GM19455 (cell line): ENCODE results near the gene CYP2A7.
"Not testable (repeated sequence)": the region's sequence is repeated elsewhere in the genome, so short reads cannot be mapped to it uniquely, and the experiment has no call there.

Source experiments
- ATAC-seq: cut with Tn5 transposase; IDR thresholded peaks from one replicate; pipeline ENCODE4 v1.9.1; 2021; ENCODE audit not compliant: unreplicated experiment

Gene CYP2A7

GRCh38 chr19:40899964-40900363, 17.9 kb upstream of the CYP2A7 start:
- ATAC-seq = not testable (repeated sequence)

DNA sequence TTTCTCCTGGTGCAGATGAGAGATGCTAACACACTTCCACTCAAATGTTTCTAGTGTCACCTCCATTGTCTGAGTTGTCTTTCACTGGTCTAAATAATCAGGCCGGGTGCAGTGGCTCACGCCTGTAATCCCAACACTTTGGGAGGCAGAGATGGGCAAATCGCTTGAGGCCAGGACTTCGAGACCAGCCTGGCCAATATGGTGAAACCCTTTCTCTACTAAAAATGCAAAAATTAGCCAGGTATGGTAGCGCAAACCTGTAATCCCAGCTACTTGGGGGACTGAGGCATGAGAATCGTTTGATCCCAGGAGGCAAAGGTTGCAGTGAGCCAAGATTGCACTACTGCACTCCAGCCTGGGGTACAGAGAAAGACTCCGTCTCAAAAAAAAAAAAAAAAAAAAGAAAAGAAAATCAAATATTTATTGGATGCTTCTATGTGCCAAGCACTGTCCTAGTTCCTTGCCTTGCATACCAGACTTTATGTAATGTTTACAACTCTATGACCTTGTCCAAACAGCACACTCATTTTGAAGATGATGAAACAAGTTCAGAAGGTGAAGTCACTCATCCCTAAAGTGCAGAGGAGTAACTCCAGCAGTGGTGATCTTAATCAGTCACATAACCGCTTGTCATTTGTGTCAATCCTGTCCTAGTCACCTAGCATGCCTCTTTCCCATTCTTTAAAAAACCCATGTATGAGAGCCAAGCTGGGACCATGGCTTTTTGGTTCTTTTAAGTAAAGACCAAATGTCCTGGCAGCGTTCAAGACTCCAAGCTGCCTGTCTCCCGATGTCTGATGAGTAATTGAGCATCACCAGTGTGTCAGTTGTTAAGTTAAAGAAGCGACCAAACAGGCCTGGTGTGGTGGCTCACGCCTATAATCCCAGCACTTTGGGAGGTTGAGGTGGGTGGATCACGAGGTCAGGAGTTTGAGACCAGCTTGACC, 15.1 kb upstream of the CYP2A7 start:
- ATAC-seq = not testable (repeated sequence)

- no peak for ATAC-seq
Measured at GRCh38 chr19:40896418-40896796, 14.4 kb upstream of the CYP2A7 start.

GRCh38 chr19:40893112-40893511, 11.1 kb upstream of the CYP2A7 start:
- ATAC-seq = no peak

DNA sequence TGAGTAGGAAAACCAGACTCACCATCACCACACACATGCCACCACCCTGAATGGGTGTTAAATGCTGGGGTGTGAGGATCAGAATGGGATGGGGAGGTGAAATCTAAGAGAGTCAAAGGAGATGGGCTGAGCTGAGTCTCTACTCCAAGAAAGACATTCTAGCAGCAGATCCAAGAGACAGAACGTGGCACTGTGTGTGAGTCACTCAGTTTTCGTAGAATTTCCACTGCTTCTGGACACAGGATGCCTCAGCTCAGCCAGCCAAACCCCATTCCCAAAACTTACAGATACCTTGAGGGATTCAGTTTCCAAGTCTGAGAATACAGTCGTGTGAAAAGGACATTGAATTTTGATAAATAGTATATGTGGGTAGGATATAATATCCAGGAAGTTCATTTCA, 7.3 kb upstream of the CYP2A7 start:
- no peak for ATAC-seq

DNA sequence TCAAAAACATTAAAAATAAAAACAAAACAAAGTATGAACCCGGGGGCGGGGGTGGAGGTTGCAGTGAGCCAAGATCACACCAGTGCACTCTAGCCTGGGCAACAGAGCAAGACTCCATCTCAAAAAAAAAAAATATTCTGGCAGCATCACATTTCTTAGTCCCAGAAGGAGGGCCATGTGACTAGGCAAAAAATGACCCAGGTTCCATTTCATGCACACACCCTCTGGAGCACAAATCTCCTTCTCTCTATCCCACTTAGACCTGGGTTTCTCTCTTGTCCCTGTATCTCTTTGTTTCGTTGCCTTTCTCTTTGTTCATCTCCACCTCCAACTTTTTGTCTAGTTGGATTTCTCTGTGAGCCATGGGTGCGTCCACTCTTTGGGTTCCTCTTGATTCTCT, 6.2 kb upstream of the CYP2A7 start:
- no peak for ATAC-seq

DNA sequence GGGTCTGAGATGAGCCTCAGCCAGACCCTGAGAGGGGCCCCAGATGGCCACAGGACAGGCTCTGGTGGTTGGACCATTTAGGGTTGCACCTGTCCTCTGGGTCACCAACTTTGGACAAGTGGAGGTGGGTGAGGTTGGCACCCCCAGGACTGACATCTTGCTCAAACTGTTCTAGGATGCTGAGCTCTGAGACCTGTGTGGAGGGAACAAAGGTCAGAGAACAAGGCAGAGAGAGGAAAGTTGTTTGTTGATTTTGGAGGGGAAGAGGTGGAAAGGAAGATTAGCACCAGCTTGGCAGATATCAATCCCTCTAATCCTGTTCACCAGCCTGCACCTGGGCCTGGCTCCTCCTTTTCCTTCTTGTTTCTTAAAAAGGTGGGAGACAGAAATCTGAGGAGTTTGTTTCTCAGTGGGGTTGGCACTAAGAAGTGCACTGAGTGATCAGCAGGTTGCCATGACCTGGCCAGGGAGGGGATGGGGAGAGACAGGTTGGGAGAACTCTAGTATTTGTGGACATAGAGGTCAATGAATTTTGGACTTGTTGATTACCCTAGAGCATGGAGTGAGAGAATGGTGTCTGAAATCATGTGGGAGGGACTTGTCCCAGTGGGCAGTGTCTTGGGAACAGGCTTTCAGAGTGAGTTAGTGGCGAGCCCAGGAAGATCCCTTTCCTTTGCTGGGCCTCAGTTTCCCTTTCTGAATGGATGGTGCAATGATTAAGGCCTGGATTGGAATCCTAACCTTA, 2.3 kb upstream of the CYP2A7 start:
- not testable (repeated sequence) for ATAC-seq

DNA sequence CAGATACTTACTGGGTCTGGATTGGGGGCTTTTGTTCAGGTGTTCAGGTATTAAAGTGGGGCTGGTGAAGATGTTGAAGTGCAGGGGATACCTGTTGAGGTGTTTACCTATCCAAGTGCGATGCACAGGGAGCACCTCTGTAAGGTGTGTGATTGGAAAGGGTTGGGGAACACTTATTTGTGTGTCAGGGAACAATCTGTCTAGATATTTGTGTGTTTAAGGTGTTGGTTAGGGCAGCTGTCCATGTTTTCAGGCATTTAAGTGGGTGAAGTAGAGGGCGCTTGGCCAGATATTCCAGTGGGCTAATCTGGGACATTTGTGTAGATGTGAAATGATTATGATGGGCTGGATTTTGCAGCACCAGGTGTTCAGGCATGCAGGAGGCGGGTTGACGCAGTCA, 2.7 kb downstream of the CYP2A7 start:
- not testable (repeated sequence) for ATAC-seq

DNA sequence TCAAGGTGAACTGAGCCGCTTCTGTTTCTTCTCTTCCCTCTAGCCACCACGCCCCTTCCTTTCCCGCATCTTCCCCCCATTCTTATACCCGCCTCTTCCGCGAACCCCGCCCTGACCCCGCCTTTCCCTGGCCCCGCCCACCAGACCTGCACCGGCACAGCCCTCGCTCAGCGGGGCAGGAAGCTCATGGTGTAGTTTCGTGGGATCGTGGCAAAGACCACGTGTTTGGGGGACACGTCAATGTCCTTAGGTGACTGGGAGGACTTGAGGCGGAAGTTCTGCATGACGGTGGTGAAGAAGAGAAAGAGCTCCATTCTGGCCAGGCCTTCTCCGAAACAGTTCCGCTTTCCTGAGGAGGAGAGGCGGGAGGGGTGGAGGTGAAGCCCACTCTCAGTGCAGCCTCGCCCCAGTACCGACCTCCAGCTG, 6.5 kb downstream of the CYP2A7 start:
- ATAC-seq = not testable (repeated sequence)

DNA sequence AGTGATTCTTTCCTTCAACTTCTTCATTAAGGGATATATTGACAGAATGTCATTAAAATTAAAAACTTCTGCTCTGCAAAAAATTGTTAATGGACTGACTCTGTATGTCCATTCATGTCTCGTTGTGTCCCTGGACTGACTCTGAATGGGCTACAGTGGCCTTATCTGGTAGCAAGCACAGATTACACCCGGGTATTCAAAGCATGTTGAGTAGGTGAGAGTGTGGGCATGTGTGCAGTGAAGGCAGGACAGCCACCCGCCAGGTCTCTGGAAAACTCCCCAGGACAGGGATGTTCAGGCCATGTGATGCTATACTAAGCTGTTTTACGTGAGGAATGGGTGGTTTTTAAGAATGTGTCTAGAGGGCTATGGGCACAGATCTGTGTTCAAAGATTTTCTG, 7.2 kb downstream of the CYP2A7 start:
- ATAC-seq = not testable (repeated sequence)

- ATAC-seq = not testable (repeated sequence)
Measured at GRCh38 chr19:40873873-40874272, 8.2 kb downstream of the CYP2A7 start.

- no peak for ATAC-seq
Measured at GRCh38 chr19:40872209-40872608, 9.8 kb downstream of the CYP2A7 start.

GRCh38 chr19:40867701-40868100, 14.3 kb downstream of the CYP2A7 start:
- ATAC-seq = no peak

GRCh38 chr19:40864739-40865496, 17.1 kb downstream of the CYP2A7 start:
- not testable (repeated sequence) for ATAC-seq

DNA sequence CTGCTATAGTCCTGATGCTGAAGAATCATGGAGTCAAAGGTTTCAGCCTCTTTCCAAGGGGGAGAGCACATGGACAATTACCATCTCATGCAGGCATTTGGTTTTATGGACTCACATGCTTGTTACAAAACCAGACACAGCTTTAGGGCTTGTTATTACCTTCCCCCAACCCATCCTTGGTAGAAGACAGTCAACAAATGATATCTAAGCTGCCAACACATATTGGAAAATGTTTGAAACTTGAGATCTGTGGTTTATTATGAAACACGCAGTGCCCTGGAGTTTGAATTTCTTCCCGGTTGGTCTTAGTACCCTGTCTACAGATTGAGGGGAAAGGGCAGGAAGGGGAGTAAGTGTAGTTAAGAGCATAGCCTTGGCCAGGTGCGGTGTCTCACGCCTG, 19.2 kb downstream of the CYP2A7 start:
- no peak for ATAC-seq

- no peak for ATAC-seq
Measured at GRCh38 chr19:40862333-40862732, 19.7 kb downstream of the CYP2A7 start.

- ATAC-seq = no peak
Measured at GRCh38 chr19:40858109-40858508, 23.9 kb downstream of the CYP2A7 start.

DNA sequence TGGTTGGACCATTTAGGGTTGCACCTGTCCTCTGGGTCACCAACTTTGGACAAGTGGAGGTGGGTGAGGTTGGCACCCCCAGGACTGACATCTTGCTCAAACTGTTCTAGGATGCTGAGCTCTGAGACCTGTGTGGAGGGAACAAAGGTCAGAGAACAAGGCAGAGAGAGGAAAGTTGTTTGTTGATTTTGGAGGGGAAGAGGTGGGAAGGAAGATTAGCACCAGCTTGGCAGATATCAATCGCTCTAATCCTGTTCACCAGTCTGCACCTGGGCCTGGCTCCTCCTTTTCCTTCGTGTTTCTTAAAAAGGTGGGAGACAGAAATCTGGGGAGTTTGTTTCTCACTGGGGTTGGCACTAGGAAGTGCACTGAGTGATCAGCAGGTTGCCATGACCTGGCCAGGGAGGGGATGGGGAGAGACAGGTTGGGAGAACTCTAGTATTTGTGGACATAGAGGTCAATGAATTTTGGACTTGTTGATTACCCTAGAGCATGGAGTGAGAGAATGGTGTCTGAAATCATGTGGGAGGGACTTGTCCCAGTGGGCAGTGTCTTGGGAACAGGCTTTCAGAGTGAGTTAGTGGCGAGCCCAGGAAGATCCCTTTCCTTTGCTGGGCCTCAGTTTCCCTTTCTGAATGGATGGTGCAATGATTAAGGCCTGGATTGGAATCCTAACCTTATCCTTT, 29.4 kb downstream of the CYP2A7 start:
- not testable (repeated sequence) for ATAC-seq

DNA sequence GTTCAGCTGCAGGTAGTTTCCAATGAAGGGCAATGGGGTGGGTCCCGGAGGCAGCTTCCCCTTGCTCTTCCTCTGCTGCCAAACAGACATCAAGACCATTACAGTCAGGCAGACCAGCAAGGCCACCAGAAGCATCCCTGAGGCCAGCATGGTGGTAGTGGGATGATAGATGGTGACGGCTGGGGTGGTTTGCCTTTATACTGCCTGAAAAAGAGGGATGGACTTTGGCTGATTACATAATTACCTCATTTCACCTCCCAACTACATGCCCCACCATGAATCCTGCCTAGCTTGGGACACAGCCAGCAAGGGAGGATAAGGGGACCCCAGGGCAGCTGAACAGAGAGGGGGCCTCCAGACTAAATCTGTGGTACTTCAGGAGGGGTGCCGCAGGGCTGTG, 31.8 kb downstream of the CYP2A7 start, which contains the start of gene CYP2A6:
Gene CYP2A6 (minus strand): TSS at position 171 of the 400 bp plus-strand sequence. CDS start 21 bp downstream, at position 150.
- not testable (repeated sequence) for ATAC-seq

DNA sequence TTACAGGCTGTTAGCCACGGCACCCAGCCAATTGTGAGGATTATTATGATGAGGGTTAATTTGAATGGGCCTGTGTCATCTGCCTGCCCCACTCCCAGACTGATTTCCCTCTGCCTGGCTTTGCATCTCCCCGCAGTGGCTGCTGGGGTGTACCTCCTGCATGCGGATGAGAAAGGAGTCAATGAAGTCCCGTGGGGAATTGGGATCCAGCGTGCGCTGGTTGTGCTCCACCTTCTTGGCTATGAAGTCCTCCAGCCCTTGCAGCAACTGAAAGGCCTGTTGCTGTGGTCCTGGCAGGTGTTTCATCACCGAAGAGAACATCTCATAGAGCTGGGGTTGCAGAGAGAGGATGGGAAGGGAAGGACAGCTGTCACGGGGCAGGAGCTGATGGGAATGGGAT, 35.3 kb downstream of the CYP2A7 start:
- ATAC-seq = not testable (repeated sequence)
